ENCODE results near the gene SCARB1. TPM values are rescaled to one million over a fixed set of nuclear protein-coding genes. Genes with fewer than 3 reads are reported as not detected.

Gene SCARB1
- total RNA-seq, 1 experiment from 2014 or later, result 359 TPM

GRCh38 chr12:124856132-124856841 lies 7.4 kb downstream of the SCARB1 start:
- POLR2A ChIA-PET, result no interaction called here
- Histone ChIP-seq H3K9me3 (ENCODE audit: control insufficient read depth, insufficient read depth, low read depth, low read length) (no peaks in the 10 kb centered on the region), H3K36me3 (ENCODE audit: control insufficient read depth, insufficient read depth, low read length) (0 out of 2 replicates have a peak, but pooled peaks cover 2% of the 10 kb centered on the region), H3K27me3 (ENCODE audit: control insufficient read depth, insufficient read depth, low read length) (no peaks in the 10 kb centered on the region), H3K27ac (ENCODE audit: low read length) (no peak overlapping the region), H3K4me3 (ENCODE audit: low read depth in 2 of 2, low read length in 2 of 2) (no peak overlapping the region), H3K4me1 (ENCODE audit: control insufficient read depth, insufficient read depth, low read length) (peaks cover 29% of the 10 kb centered on the region)
- DNase-seq (ENCODE audit: low read depth, low spot score) (no peak), ATAC-seq (no peak)
- no TSS peak for BruUV-seq (replicated peaks)
- TF ChIP-seq REST (IDR thresholded peaks at IDR 0.05; ENCODE audit: insufficient read depth in 1 of 2, low read depth in 2 of 2, low read length in 1 of 2), result no peak
- TF ChIP-seq CTCF (IDR thresholded peaks at IDR 0.05), result no peak
- TF ChIP-seq SIN3A (IDR thresholded peaks at IDR 0.05; ENCODE audit: borderline replicate concordance, insufficient read depth, low read depth, low read length), result no peak
- intact Hi-C loops (cut with micrococcal nuclease; ENCODE audit: unreplicated experiment) (no loop called here), in situ Hi-C loops (cut with HindIII; ENCODE audit: low pct_unique_long_range_greater_than_20kb, low sequenced_read_pairs) (no loop called here)
- CTCF ChIA-PET, result no interaction called here

- no peak for ATAC-seq
- no peaks in the 10 kb centered on the region for H3K9me3 ChIP-seq (ENCODE audit: control insufficient read depth, insufficient read depth, low read depth, low read length)
- H3K27me3 ChIP-seq (ENCODE audit: control insufficient read depth, insufficient read depth, low read length), result no peaks in the 10 kb centered on the region
- in situ Hi-C loops (cut with HindIII; ENCODE audit: low pct_unique_long_range_greater_than_20kb, low sequenced_read_pairs), result no loop called here
- no TSS peak for BruUV-seq (replicated peaks)
- no peak for DNase-seq (ENCODE audit: low read depth, low spot score)
- TF ChIP-seq POLR2AphosphoS5 (IDR thresholded peaks at IDR 0.05; ENCODE audit: low read depth, low read length) (no peak), CTCF (IDR thresholded peaks at IDR 0.05) (no peak), TCF7L2 (IDR thresholded peaks at IDR 0.05; ENCODE audit: low read depth, low read length) (no peak), SIN3A (IDR thresholded peaks at IDR 0.05; ENCODE audit: borderline replicate concordance, insufficient read depth, low read depth, low read length) (no peak), REST (IDR thresholded peaks at IDR 0.05; ENCODE audit: insufficient read depth in 1 of 2, low read depth in 2 of 2, low read length in 1 of 2) (no peak)
- H3K4me3 ChIP-seq (ENCODE audit: low read depth in 2 of 2, low read length in 2 of 2), result no peak overlapping the region
- CTCF ChIA-PET, result no interaction called here
- no peak overlapping the region; the same call in 1 of the 2 replicates for H3K27ac ChIP-seq (ENCODE audit: low read length)
- POLR2A ChIA-PET, result no interaction called here
- intact Hi-C loops (cut with micrococcal nuclease; ENCODE audit: unreplicated experiment), result no loop called here
- peaks cover 30% of the 10 kb centered on the region for H3K4me1 ChIP-seq (ENCODE audit: control insufficient read depth, insufficient read depth, low read length)
- H3K36me3 ChIP-seq (ENCODE audit: control insufficient read depth, insufficient read depth, low read length), result 0 out of 2 replicates have a peak, but pooled peaks cover 2% of the 10 kb centered on the region
These were observed 8.2 kb downstream of the SCARB1 start for GRCh38 chr12:124855275-124855957.

Measured in Panc1 (cell line).